Measurements from ENCODE around the gene SPACA7. TPM values are rescaled to one million over a fixed set of nuclear protein-coding genes. Genes with fewer than 3 reads are reported as not detected.

SPACA7 gene
- total and polyA plus RNA-seq, 9 of the 15 experiments (the other 6 are each of a cell fraction or from before 2014, with no cell fraction given): not detected

DNA sequence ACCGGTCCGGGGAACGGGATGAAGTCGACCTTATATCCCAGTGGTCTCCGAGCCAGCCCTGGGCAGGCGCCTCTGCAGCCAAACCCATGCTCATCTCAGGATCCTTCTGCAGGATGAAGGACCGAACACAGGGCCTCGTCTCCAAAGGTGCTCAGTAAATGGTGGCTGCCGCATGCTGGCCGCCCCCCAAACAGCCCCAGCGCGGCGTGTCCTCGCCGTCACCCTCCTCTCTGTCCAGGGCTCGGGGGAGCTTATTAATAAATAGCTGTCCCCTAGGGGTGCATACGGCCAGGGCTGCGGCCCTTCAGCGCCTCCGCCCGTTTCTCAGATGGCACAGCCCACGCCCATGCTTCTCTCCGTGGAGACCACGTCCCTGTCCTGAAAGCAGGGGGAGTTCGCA is 32.6 kb upstream of the SPACA7 start:
- TF ChIP-seq HDAC1 (IDR thresholded peaks at IDR 0.05): no peak
- TF ChIP-seq ARID3A (IDR thresholded peaks at IDR 0.05; ENCODE audit: borderline replicate concordance, low read depth, low read length): no peak
- TF ChIP-seq THRB (CRISPR knock-in tag; conservative IDR thresholded peaks at IDR 0.05): no peak
- TF ChIP-seq COPS2 (conservative IDR thresholded peaks at IDR 0.05): no peak
- no peak for TF ChIP-seq GTF2E2 (tag; IDR thresholded peaks at IDR 0.05)
- TF ChIP-seq, protein P1, sequence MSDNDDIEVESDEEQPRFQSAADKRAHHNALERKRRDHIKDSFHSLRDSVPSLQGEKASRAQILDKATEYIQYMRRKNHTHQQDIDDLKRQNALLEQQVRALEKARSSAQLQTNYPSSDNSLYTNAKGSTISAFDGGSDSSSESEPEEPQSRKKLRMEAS (CRISPR knock-in tag; IDR thresholded peaks at IDR 0.05): no peak
- no peak for TF ChIP-seq ZNF785 (CRISPR knock-in tag; IDR thresholded peaks at IDR 0.05)
- TF ChIP-seq HEY1 (CRISPR knock-in tag; IDR thresholded peaks at IDR 0.05; ENCODE audit: borderline replicate concordance): no peak
- TF ChIP-seq KDM1A (IDR thresholded peaks at IDR 0.05): no peak
- TF ChIP-seq MCM7 (IDR thresholded peaks at IDR 0.05): no peak
- TF ChIP-seq STAG1 (CRISPR knock-in tag; IDR thresholded peaks at IDR 0.05; ENCODE audit: borderline replicate concordance): no peak
- TF ChIP-seq, protein P2, sequence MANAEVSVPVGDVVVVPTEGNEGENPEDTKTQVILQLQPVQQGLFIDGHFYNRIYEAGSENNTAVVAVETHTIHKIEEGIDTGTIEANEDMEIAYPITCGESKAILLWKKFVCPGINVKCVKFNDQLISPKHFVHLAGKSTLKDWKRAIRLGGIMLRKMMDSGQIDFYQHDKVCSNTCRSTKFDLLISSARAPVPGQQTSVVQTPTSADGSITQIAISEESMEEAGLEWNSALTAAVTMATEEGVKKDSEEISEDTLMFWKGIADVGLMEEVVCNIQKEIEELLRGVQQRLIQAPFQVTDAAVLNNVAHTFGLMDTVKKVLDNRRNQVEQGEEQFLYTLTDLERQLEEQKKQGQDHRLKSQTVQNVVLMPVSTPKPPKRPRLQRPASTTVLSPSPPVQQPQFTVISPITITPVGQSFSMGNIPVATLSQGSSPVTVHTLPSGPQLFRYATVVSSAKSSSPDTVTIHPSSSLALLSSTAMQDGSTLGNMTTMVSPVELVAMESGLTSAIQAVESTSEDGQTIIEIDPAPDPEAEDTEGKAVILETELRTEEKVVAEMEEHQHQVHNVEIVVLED (CRISPR knock-in tag; IDR thresholded peaks at IDR 0.05): no peak
- TF ChIP-seq GTF2A2 (tag; IDR thresholded peaks at IDR 0.05): no peak
- no peak for TF ChIP-seq USF1 (CRISPR knock-in tag; IDR thresholded peaks at IDR 0.05)
- no peak for TF ChIP-seq XRCC3 (IDR thresholded peaks at IDR 0.05)
- TF ChIP-seq NR2C2 (CRISPR knock-in tag; IDR thresholded peaks at IDR 0.05): no peak
- TF ChIP-seq NR2C2 (tag; IDR thresholded peaks at IDR 0.05): no peak
- no peak for TF ChIP-seq NEUROD1 (IDR thresholded peaks at IDR 0.05; ENCODE audit: borderline replicate concordance, low read depth, low read length, partially characterized antibody)
- Histone ChIP-seq H3K36me3 (ENCODE audit: control insufficient read depth, insufficient read depth, low read length) (no peaks in the 10 kb centered on the region), H3K9ac (ENCODE audit: insufficient read depth in 1 of 2, low read depth in 2 of 2, low read length in 2 of 2) (no peak overlapping the region), H3K9me3 (replicated peaks; ENCODE audit: control insufficient read depth, insufficient read depth, low read depth, low read length) (no peaks in the 10 kb centered on the region), H4K20me1 (replicated peaks; ENCODE audit: control insufficient read depth, insufficient read depth, low read length) (no peaks in the 10 kb centered on the region), H3K4me3 (no peak overlapping the region), H3K27ac (ENCODE audit: extremely low read depth, low read depth, low read length) (no peak overlapping the region), H3K4me1 (replicated peaks in 1 of 2; ENCODE audit: control insufficient read depth in 2 of 2, insufficient read depth in 2 of 2, low read length in 2 of 2) (no peaks in the 10 kb centered on the region), H3K4me2 (ENCODE audit: insufficient read depth, low read length) (no peak overlapping the region), H3K27me3 (ENCODE audit: control insufficient read depth in 2 of 2, insufficient read depth in 2 of 2, low read length in 2 of 2) (peaks cover 9 to 49% of the 10 kb centered on the region in 2 experiments; a peak in 3 of 5 replicates), H3K9me1 (ENCODE audit: control insufficient read depth, insufficient read depth, low read length) (no peaks in the 10 kb centered on the region), H2AFZ (ENCODE audit: low read depth, low read length) (no peak overlapping the region), H3K79me2 (ENCODE audit: control insufficient read depth, insufficient read depth, low read length) (no peaks in the 10 kb centered on the region)
- ATAC-seq (no peak), FAIRE-seq (no peak), DNase-seq (ENCODE audit: extremely low read depth in 1 of 4, low spot score in 3 of 4) (no peak)
- no TSS peak for BruUV-seq (replicated peaks)
- 0% methylated on average over 16 of the region's 25 CpGs for WGBS (ENCODE audit: insufficient coverage, low coverage, missing lambda C conversion rate)
- in situ Hi-C loops (cut with MboI) (no loop called here), intact Hi-C loops (cut with micrococcal nuclease) (loop anchor here (10.0 kb wide), 1 partner anchor 271 kb away; no protein-coding TSS in a partner anchor)
- POLR2A ChIA-PET: no interaction called here
- CTCF ChIA-PET (ENCODE audit: low intra/inter-chr PET ratio): no interaction called here

All from K562 (cell line).